K562 (cell line): ENCODE measurements around the gene ZSWIM3. TPM values are rescaled to one million over a fixed set of nuclear protein-coding genes. Genes with fewer than 3 reads are reported as not detected.

Experiments
- ATAC-seq: fragments of 200-7000 bp; cut with Tn5 transposase; 3 replicates; pipeline ENCODE4 v1.9.1; 2020; ENCODE audit warnings: moderate library complexity
- BruUV-seq: library from RNA; stranded (reverse); fragments of 400-500 nt; replicated peaks from 2 replicates; lab custom pipeline; 2021; lab: Mats Ljungman, UMichigan
- CTCF ChIA-PET: fragments of 300-600 bp; formaldehyde crosslinking; extraction: SDS; loops from one replicate; lab custom pipeline; 2021; ENCODE audit warnings: low intra/inter-chr PET ratio; lab: Yijun Ruan, JAX
- POLR2A ChIA-PET: fragments of 300-600, 350-650 bp; sonication (Branson Sonifier 250); formaldehyde crosslinking; extraction: SDS; loops from one replicate; lab custom pipeline; 2021; ENCODE audit warnings: antibody characterized with exemption, inconsistent platforms; lab: Yijun Ruan, JAX
- DNase-seq, 4 experiments: peaks; one replicate each; pipeline versions ENCODE4 v3.0.0 to v3.0.0-alpha.2; 2011 to 2018; ENCODE audit warnings: low spot score in 3 of 4, mixed read lengths in 3 of 4; ENCODE audit errors: extremely low read depth in 1 of 4
- FAIRE-seq: peaks from 2 replicates; lab custom pipeline; 2011; peaks lifted over from hg19 to GRCh38; lab: Jason Lieb, UNC
- H2AFZ ChIP-seq: 2 replicates; pipeline ENCODE4 v1.6.0; 2011; ENCODE audit warnings: low read depth, low read length, control low read depth, inconsistent platforms
- H3K27ac ChIP-seq: fragments of 200-600 bp; 3 replicates; pipeline ENCODE4 v1.8.0; 2011; ENCODE audit warnings: low read depth, mild to moderate bottlenecking, control low read depth, inconsistent platforms, low read length, moderate library complexity, mixed read lengths; ENCODE audit errors: extremely low read depth
- H3K27me3 ChIP-seq, 2 experiments: fragments of 300-600 bp in 1 of 2; 2 replicates in 1 of 2; 3 replicates in 1 of 2; pipeline versions ENCODE4 v1.6.0 to v1.8.0; 2011; ENCODE audit warnings: inconsistent platforms in 2 of 2, low read length in 2 of 2, mild to moderate bottlenecking in 1 of 2, mixed read lengths in 1 of 2, moderate library complexity in 1 of 2; ENCODE audit not compliant: control insufficient read depth in 2 of 2, insufficient read depth in 2 of 2
- H3K36me3 ChIP-seq: fragments of 300-600 bp; 3 replicates; pipeline ENCODE4 v1.8.0; 2011; ENCODE audit warnings: mild to moderate bottlenecking, low read length, inconsistent platforms; ENCODE audit not compliant: control insufficient read depth, insufficient read depth
- H3K4me1 ChIP-seq, 2 experiments: fragments of 200-600 bp in 1 of 2; replicated peaks in 1 of 2; 2 replicates in 1 of 2; 3 replicates in 1 of 2; pipeline versions ENCODE4 v1.5.1 to v1.8.0; 2011; ENCODE audit warnings: inconsistent platforms in 2 of 2, low read length in 2 of 2, mild to moderate bottlenecking in 1 of 2, mixed read lengths in 1 of 2, moderate library complexity in 1 of 2; ENCODE audit not compliant: control insufficient read depth in 2 of 2, insufficient read depth in 2 of 2
- H3K4me2 ChIP-seq: 2 replicates; pipeline ENCODE4 v1.6.1; 2011; ENCODE audit warnings: low read length, control low read depth, inconsistent platforms, mixed read lengths; ENCODE audit not compliant: insufficient read depth
- H3K4me3 ChIP-seq: fragments of 200-600 bp; sonication (generic), shearing (Covaris generic); 2 replicates; pipeline ENCODE4 v1.5.1; 2016; ENCODE audit warnings: control low read depth, inconsistent platforms
- H3K79me2 ChIP-seq: fragments of 200-600 bp; 3 replicates; pipeline ENCODE4 v1.8.0; 2011; ENCODE audit warnings: low read length, inconsistent platforms; ENCODE audit not compliant: control insufficient read depth, insufficient read depth
- H3K9ac ChIP-seq, 2 experiments: 2 replicates each; pipeline versions ENCODE4 v1.6.0 to v1.6.1; 2011; ENCODE audit warnings: low read depth in 2 of 2, low read length in 2 of 2, control low read depth in 1 of 2, inconsistent platforms in 1 of 2, mild to moderate bottlenecking in 1 of 2, mixed read lengths in 1 of 2; ENCODE audit not compliant: insufficient read depth in 1 of 2
- H3K9me1 ChIP-seq: one replicate; pipeline ENCODE4 v1.6.0; 2011; ENCODE audit warnings: inconsistent platforms, mild to moderate bottlenecking, low read length, moderate library complexity; ENCODE audit not compliant: control insufficient read depth, insufficient read depth
- H3K9me3 ChIP-seq: replicated peaks from 2 replicates; pipeline ENCODE4 v1.5.1; 2011; ENCODE audit warnings: low read depth, low read length, inconsistent platforms; ENCODE audit not compliant: control insufficient read depth, insufficient read depth
- H4K20me1 ChIP-seq: replicated peaks from 2 replicates; pipeline ENCODE4 v1.6.1; 2011; ENCODE audit warnings: low read length, inconsistent platforms, mixed read lengths; ENCODE audit not compliant: control insufficient read depth, insufficient read depth
- BMI1 ChIP-seq: fragments of 150-350 bp; IDR thresholded peaks from 2 replicates; pipeline ENCODE4 v1.6.1; 2014; ENCODE audit warnings: low read length
- BRD4 ChIP-seq: fragments of 200-600 bp; sonication (generic); IDR thresholded peaks from 2 replicates; pipeline ENCODE4 v1.6.1; 2017; ENCODE audit warnings: inconsistent platforms
- CSDE1 ChIP-seq, 2 experiments: fragments of 450-650 bp; IDR thresholded peaks; 2 replicates each; pipeline ENCODE4 v1.6.1; 2016; ENCODE audit warnings: mild to moderate bottlenecking in 1 of 2
- LCOR ChIP-seq: sonication (generic); formaldehyde crosslinking; IDR thresholded peaks from 2 replicates; pipeline ENCODE4 v1.8.0; 2022; ENCODE audit warnings: mild to moderate bottlenecking, missing genetic modification reagents
- NCOA4 ChIP-seq: fragments of 450-650 bp; IDR thresholded peaks from 2 replicates; pipeline ENCODE4 v1.6.1; 2018; ENCODE audit warnings: mild to moderate bottlenecking; ENCODE audit not compliant: partially characterized antibody
- NCOA6 ChIP-seq: fragments of 450-650 bp; IDR thresholded peaks from 2 replicates; pipeline ENCODE4 v1.6.1; 2017; ENCODE audit warnings: mild to moderate bottlenecking
- SPI1 ChIP-seq: IDR thresholded peaks from 2 replicates; pipeline ENCODE4 v1.6.1; 2011; ENCODE audit warnings: low read depth, low read length, control low read depth, borderline replicate concordance
- STAT5A ChIP-seq: IDR thresholded peaks from 2 replicates; pipeline ENCODE4 v1.6.1; 2012; ENCODE audit warnings: low read length, inconsistent platforms, borderline replicate concordance
- ZBTB49 ChIP-seq: sonication (generic); formaldehyde crosslinking; IDR thresholded peaks from 2 replicates; pipeline ENCODE4 v1.8.0; 2022; ENCODE audit warnings: missing genetic modification reagents, mild to moderate bottlenecking, borderline replicate concordance
- ZNF253 ChIP-seq: fragments of 250-450 bp; sonication (Bioruptor Pico); conservative IDR thresholded peaks from 2 replicates; pipeline ENCODE4 v1.6.1; 2021; ENCODE audit warnings: mild to moderate bottlenecking
- ZNF431 ChIP-seq: sonication (generic); formaldehyde crosslinking; IDR thresholded peaks from 2 replicates; pipeline ENCODE4 v1.8.0; 2022; ENCODE audit warnings: mild to moderate bottlenecking, missing genetic modification reagents
- WGBS: fragments of 100-300 bp; shearing (Covaris generic); methylation state at CpG from one replicate; pipeline ENCODE4 v1.1.6; 2016; ENCODE audit warnings: low coverage, mixed read lengths; ENCODE audit not compliant: insufficient coverage; ENCODE audit errors: missing lambda C conversion rate; 5-methylcytosine and 5-hydroxymethylcytosine counted together
- in situ Hi-C: fragments of 300-500 bp; cut with MboI; formaldehyde crosslinking; loops from 4 replicates; pipeline ENCODE4 v1.15.0; 2018; ENCODE audit warnings: inconsistent platforms, mixed read lengths
- intact Hi-C: fragments of 100-400 bp; cut with micrococcal nuclease; formaldehyde crosslinking; loops from 2 replicates; pipeline ENCODE4 v1.14.2; 2022
- polyA plus RNA-seq, 8 experiments: library from polyadenylated mRNA; depleted of rRNA in 4 of 8; stranded (reverse) in 5 of 8; unstranded in 3 of 8; fragments of >200 nt; fragmentation: Nextera tagmentation in 2 of 8; fragmentation: Illumina TruSeq in 1 of 8; extraction: Ambion mirVana in 2 of 8; extraction: Trizol in 1 of 8; gene quantifications; 2 replicates each; pipeline versions ENCODE4 v1.2.1 to v1.2.3, GENCODE V29; 2011 to 2014; ENCODE audit warnings: inconsistent platforms in 1 of 8, missing spikeins in 1 of 8
- total RNA-seq, 7 experiments: library from RNA; depleted of rRNA in 6 of 7; stranded (reverse); fragments of >200 nt in 6 of 7; fragmentation: Illumina TruSeq in 2 of 7; extraction: Trizol in 2 of 7; gene quantifications; 2 replicates each; pipeline versions ENCODE4 v1.2.1 to v1.2.3, GENCODE V29; 2011 to 2021; ENCODE audit warnings: low replicate concordance in 1 of 7
- TF ChIP-seq, protein P1 (sequence below): sonication (generic); formaldehyde crosslinking; IDR thresholded peaks from 2 replicates; pipeline ENCODE4 v1.8.0; 2022; ENCODE audit warnings: mild to moderate bottlenecking, low read depth, missing genetic modification reagents
- TF ChIP-seq, protein P2 (sequence below): IDR thresholded peaks from 2 replicates; pipeline ENCODE4 v1.6.1; 2016; ENCODE audit warnings: missing genetic modification characterization, missing compliant biosample characterization

Gene ZSWIM3
- total and polyA plus RNA-seq, 9 of the 15 experiments (the other 6 are each of a cell fraction or from before 2014, with no cell fraction given) = 1.7 to 4.3 (median 2.9) TPM

GRCh38 chr20:45890985-45891983, 33.9 kb downstream of the ZSWIM3 start, which contains the start of the genes CTSA and NEURL2:
Gene CTSA (plus strand): TSS chr20:45891335. CDS start chr20:45891569, 234 bp downstream.
Gene NEURL2 (minus strand): TSS chr20:45891208. CDS start chr20:45890991, 217 bp downstream.
- H3K4me1 ChIP-seq = peaks cover 11 to 40% of the 10 kb centered on the region in 2 experiments
- no peaks in the 10 kb centered on the region for H3K9me1 ChIP-seq
- H3K4me3 ChIP-seq = peak within 1 kb of the TSS; percentile 69
- ChIA-PET POLR2A (interaction anchor here (0.6 to 3.3 kb wide), 6 partner anchors 9 to 43 kb away, joined by 3 to 13 read pairs (median 4); partner anchors contain the start of genes ACOT8 and ZSWIM1), CTCF (interaction anchor here (0.8 to 2.7 kb wide), 5 partner anchors 91 to 572 kb away, joined by 3 to 9 read pairs (median 3); no protein-coding TSS in a partner anchor)
- peak; percentile 77 for FAIRE-seq
- peak within 1 kb of the TSS; percentile 81 for H3K4me2 ChIP-seq
- peak within 1 kb of the TSS; percentile 74 to 94 for H3K9ac ChIP-seq
- peak; percentile 96 to 98 (median 97) for DNase-seq
- no peaks in the 10 kb centered on the region for H3K9me3 ChIP-seq
- H4K20me1 ChIP-seq = no peaks in the 10 kb centered on the region
- under 1% methylated on average over 54 of the region's 78 CpGs for WGBS
- intact Hi-C loops = loop anchor here (5.0 kb wide), 1 partner anchor 71 kb away; no protein-coding TSS in a partner anchor
- BruUV-seq = no TSS peak
- H3K36me3 ChIP-seq = peaks cover 33% of the 10 kb centered on the region; the same call in 2 of the 3 replicates
- H2AFZ ChIP-seq = peak within 1 kb of the TSS; percentile 96
- H3K27me3 ChIP-seq = no peaks in the 10 kb centered on the region
- H3K79me2 ChIP-seq = peaks cover 7% of the 10 kb centered on the region; the same call in 1 of the 3 replicates
- in situ Hi-C loops = no loop called here
- peak; percentile 93 for ATAC-seq
- peak within 1 kb of the TSS; percentile 74 for H3K27ac ChIP-seq
- TF ChIP-seq NCOA6 (no peak), SPI1 (peak; percentile 23; the same call in 1 of the 2 replicates), BMI1 (no peak), BRD4 (no peak), LCOR (CRISPR knock-in tag) (no peak), ZBTB49 (CRISPR knock-in tag) (no peak), STAT5A (peak; percentile 9; the same call in 1 of the 2 replicates), ZNF253 (no peak), NCOA4 (no peak), CSDE1 (IDR thresholded peaks at IDR 0.05) (no peak), ZNF431 (CRISPR knock-in tag) (peak; percentile 44)
- TF ChIP-seq, protein P1, sequence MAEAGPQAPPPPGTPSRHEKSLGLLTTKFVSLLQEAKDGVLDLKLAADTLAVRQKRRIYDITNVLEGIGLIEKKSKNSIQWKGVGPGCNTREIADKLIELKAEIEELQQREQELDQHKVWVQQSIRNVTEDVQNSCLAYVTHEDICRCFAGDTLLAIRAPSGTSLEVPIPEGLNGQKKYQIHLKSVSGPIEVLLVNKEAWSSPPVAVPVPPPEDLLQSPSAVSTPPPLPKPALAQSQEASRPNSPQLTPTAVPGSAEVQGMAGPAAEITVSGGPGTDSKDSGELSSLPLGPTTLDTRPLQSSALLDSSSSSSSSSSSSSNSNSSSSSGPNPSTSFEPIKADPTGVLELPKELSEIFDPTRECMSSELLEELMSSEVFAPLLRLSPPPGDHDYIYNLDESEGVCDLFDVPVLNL (CRISPR knock-in tag) = no peak
- TF ChIP-seq, protein P2, sequence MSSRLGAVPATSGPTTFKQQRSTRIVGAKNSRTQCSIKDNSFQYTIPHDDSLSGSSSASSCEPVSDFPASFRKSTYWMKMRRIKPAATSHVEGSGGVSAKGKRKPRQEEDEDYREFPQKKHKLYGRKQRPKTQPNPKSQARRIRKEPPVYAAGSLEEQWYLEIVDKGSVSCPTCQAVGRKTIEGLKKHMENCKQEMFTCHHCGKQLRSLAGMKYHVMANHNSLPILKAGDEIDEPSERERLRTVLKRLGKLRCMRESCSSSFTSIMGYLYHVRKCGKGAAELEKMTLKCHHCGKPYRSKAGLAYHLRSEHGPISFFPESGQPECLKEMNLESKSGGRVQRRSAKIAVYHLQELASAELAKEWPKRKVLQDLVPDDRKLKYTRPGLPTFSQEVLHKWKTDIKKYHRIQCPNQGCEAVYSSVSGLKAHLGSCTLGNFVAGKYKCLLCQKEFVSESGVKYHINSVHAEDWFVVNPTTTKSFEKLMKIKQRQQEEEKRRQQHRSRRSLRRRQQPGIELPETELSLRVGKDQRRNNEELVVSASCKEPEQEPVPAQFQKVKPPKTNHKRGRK (tag) = no peak
